ENCODE results near the gene KLF17.

KLF17 gene

GRCh38 chr1:44158871-44159270 is 40.2 kb downstream of the KLF17 start:
- no peak for TF ChIP-seq CTCF (IDR thresholded peaks at IDR 0.05)

GRCh38 chr1:44161546-44161945 is 42.9 kb downstream of the KLF17 start:
- TF ChIP-seq CTCF (IDR thresholded peaks at IDR 0.05) = no peak

- TF ChIP-seq CTCF (IDR thresholded peaks at IDR 0.05) = no peak
Measured at GRCh38 chr1:44168520-44169098, 50.0 kb downstream of the KLF17 start.

GRCh38 chr1:44170281-44170823 is 51.7 kb downstream of the KLF17 start:
- no peak for TF ChIP-seq CTCF (IDR thresholded peaks at IDR 0.05)

GRCh38 chr1:44174630-44175029 is 56.0 kb downstream of the KLF17 start:
- TF ChIP-seq CTCF (IDR thresholded peaks at IDR 0.05) = no peak

Data from LNCAP (cell line).